K562 (cell line): ENCODE data around the gene DNAJC30. TPM values are rescaled to one million over a fixed set of nuclear protein-coding genes. Genes with fewer than 3 reads are reported as not detected.

ENCODE experiments used
- CEBPZ ChIP-seq: fragments of 150-350 bp; IDR thresholded peaks from 2 replicates; pipeline ENCODE4 v1.6.1; 2014; ENCODE audit warnings: low read depth, mild to moderate bottlenecking, low read length, borderline replicate concordance
- CXXC5 ChIP-seq: fragments of 250-450 bp; sonication (Bioruptor Pico); IDR thresholded peaks from 2 replicates; pipeline ENCODE4 v1.8.0; 2022; ENCODE audit warnings: inconsistent platforms, mild to moderate bottlenecking, moderate library complexity
- E2F3 ChIP-seq: fragments of 250-450 bp; sonication (Bioruptor Pico); IDR thresholded peaks from 2 replicates; pipeline ENCODE4 v1.4.0; 2020; ENCODE audit warnings: mild to moderate bottlenecking
- EP300 ChIP-seq: IDR thresholded peaks from 2 replicates; pipeline ENCODE4 v1.6.1; 2012; ENCODE audit warnings: low read length, improper control_type of control experiment
- ETV1 ChIP-seq: fragments of 450-650 bp; conservative IDR thresholded peaks from 2 replicates; pipeline ENCODE4 v1.6.1; 2016; ENCODE audit warnings: missing genetic modification characterization, control low read depth, low read depth, missing compliant biosample characterization
- GTF2F1 ChIP-seq: IDR thresholded peaks from 2 replicates; pipeline ENCODE4 v1.6.1; 2011; ENCODE audit warnings: low read depth, low read length, improper control_type of control experiment
- KDM2B ChIP-seq: fragments of 250-450 bp; sonication (Bioruptor Pico); IDR thresholded peaks from 2 replicates; pipeline ENCODE4 v1.8.0; 2021; ENCODE audit warnings: mild to moderate bottlenecking, moderate library complexity
- MIER1 ChIP-seq: fragments of 450-650 bp; IDR thresholded peaks from 2 replicates; pipeline ENCODE4 v1.6.1; 2016; ENCODE audit warnings: antibody characterized with exemption, mild to moderate bottlenecking, low read depth
- PKNOX1 ChIP-seq: fragments of 450-650 bp; IDR thresholded peaks from 2 replicates; pipeline ENCODE4 v1.6.1; 2016
- PYGO2 ChIP-seq: fragments of 450-650 bp; IDR thresholded peaks from 2 replicates; pipeline ENCODE4 v1.6.1; 2016; ENCODE audit warnings: mild to moderate bottlenecking, missing genetic modification characterization, moderate library complexity, missing compliant biosample characterization
- RREB1 ChIP-seq: fragments of 250-450 bp; sonication (Bioruptor Pico); IDR thresholded peaks from 2 replicates; pipeline ENCODE4 v1.4.0; 2020
- SLC30A9 ChIP-seq: fragments of 250-450 bp; sonication (Bioruptor Pico); IDR thresholded peaks from 2 replicates; pipeline ENCODE4 v1.8.0; 2022; ENCODE audit warnings: mild to moderate bottlenecking, moderate library complexity
- SMAD1 ChIP-seq: fragments of 150-350 bp; IDR thresholded peaks from 2 replicates; pipeline ENCODE4 v1.6.1; 2014; ENCODE audit warnings: low read length, low read depth; ENCODE audit not compliant: partially characterized antibody
- SRF ChIP-seq, 2 experiments: fragments of 250-450, 450-650 bp in 1 of 2; sonication (Bioruptor Pico) in 1 of 2; sonication (generic) in 1 of 2; formaldehyde crosslinking; IDR thresholded peaks; 2 replicates each; pipeline versions ENCODE4 v1.5.0 to v1.5.1; 2020 to 2022; ENCODE audit warnings: mild to moderate bottlenecking in 1 of 2, missing genetic modification reagents in 1 of 2
- TCF3 ChIP-seq: sonication (generic); formaldehyde crosslinking; IDR thresholded peaks from 2 replicates; pipeline ENCODE4 v1.4.0; 2020; ENCODE audit warnings: mild to moderate bottlenecking, missing genetic modification reagents
- THRAP3 ChIP-seq: fragments of 450-650 bp; IDR thresholded peaks from 2 replicates; pipeline ENCODE4 v1.6.1; 2016; ENCODE audit warnings: mild to moderate bottlenecking, inconsistent platforms, borderline replicate concordance
- ZBED1 ChIP-seq: IDR thresholded peaks from 2 replicates; pipeline ENCODE4 v1.6.1; 2014
- polyA plus RNA-seq, 8 experiments: library from polyadenylated mRNA; depleted of rRNA in 4 of 8; stranded (reverse) in 5 of 8; unstranded in 3 of 8; fragments of >200 nt; fragmentation: Nextera tagmentation in 2 of 8; fragmentation: Illumina TruSeq in 1 of 8; extraction: Ambion mirVana in 2 of 8; extraction: Trizol in 1 of 8; gene quantifications; 2 replicates each; pipeline versions ENCODE4 v1.2.1 to v1.2.3, GENCODE V29; 2011 to 2014; ENCODE audit warnings: inconsistent platforms in 1 of 8, missing spikeins in 1 of 8
- total RNA-seq, 7 experiments: library from RNA; depleted of rRNA in 6 of 7; stranded (reverse); fragments of >200 nt in 6 of 7; fragmentation: Illumina TruSeq in 2 of 7; extraction: Trizol in 2 of 7; gene quantifications; 2 replicates each; pipeline versions ENCODE4 v1.2.1 to v1.2.3, GENCODE V29; 2011 to 2021; ENCODE audit warnings: low replicate concordance in 1 of 7

Gene DNAJC30
- total and polyA plus RNA-seq, 9 of the 15 experiments (the other 6 are each of a cell fraction or from before 2014, with no cell fraction given) = 1.1 to 11.3 (median 4.6) TPM

- TF ChIP-seq SRF (CRISPR knock-in tag; IDR thresholded peaks at IDR 0.05) (no peak), PKNOX1 (peak; percentile 61; the same call in 1 of the 2 replicates), TCF3 (CRISPR knock-in tag) (peak; percentile 27; the same call in 1 of the 2 replicates), MIER1 (no peak), RREB1 (no peak), ETV1 (tag) (no peak), KDM2B (CRISPR knock-in tag) (0 out of 2 replicates have a peak, but pooled peaks have one; percentile 35), SLC30A9 (no peak), PYGO2 (no peak), GTF2F1 (no peak), E2F3 (CRISPR knock-in tag) (peak; percentile 65; the same call in 1 of the 2 replicates), EP300 (no peak), ZBED1 (no peak), THRAP3 (no peak), CXXC5 (CRISPR knock-in tag) (peak; percentile 92), SMAD1 (peak; percentile 13), CEBPZ (no peak)
Observed at GRCh38 chr7:73683056-73683787, at the start of gene DNAJC30, which contains the start of gene BUD23 (continued).
